Aorta (tissue), 5 donors: ENCODE results near the gene PIAS1. TPM values are rescaled to one million over a fixed set of nuclear protein-coding genes. Genes with fewer than 3 reads are reported as not detected.
A peak's percentile ranks its signal among the peaks of the same experiment; 100 is the strongest.
"Not testable (repeated sequence)": the region's sequence is repeated elsewhere in the genome, so short reads cannot be mapped to it uniquely, and the experiment has no call there.

Experiments
- ATAC-seq: fragments of 200-7000 bp; cut with Tn5 transposase; one replicate; pipeline ENCODE4 v1.9.1; 2022; ENCODE audit warnings: moderate library complexity; ENCODE audit not compliant: low FRiP score
- DNase-seq, 2 donors: peaks; one replicate each; pipeline ENCODE4 v3.0.0-alpha.2; 2020
- H3K27ac ChIP-seq, 2 donors: one replicate each; pipeline ENCODE4 v1.5.1; 2013; ENCODE audit warnings: low read length in 2 of 2, mild to moderate bottlenecking in 2 of 2, moderate library complexity in 2 of 2, control low read depth in 1 of 2, inconsistent platforms in 1 of 2, low read depth in 1 of 2
- H3K27me3 ChIP-seq, 2 donors: one replicate each; pipeline ENCODE4 v1.6.1; 2013; ENCODE audit warnings: control low read depth in 1 of 2, low read length in 1 of 2, mild to moderate bottlenecking in 1 of 2, moderate library complexity in 1 of 2; ENCODE audit not compliant: insufficient read depth in 2 of 2, control insufficient read depth in 1 of 2
- H3K36me3 ChIP-seq, 2 donors: one replicate each; pipeline ENCODE4 v1.6.1; 2013; ENCODE audit warnings: control low read depth in 1 of 2, low read length in 1 of 2, mild to moderate bottlenecking in 1 of 2; ENCODE audit not compliant: insufficient read depth in 2 of 2, control insufficient read depth in 1 of 2
- H3K4me1 ChIP-seq, 2 donors: one replicate each; pipeline ENCODE4 v1.6.1; 2013; ENCODE audit warnings: low read length in 2 of 2, control low read depth in 1 of 2, mild to moderate bottlenecking in 1 of 2, moderate library complexity in 1 of 2; ENCODE audit not compliant: insufficient read depth in 2 of 2, control insufficient read depth in 1 of 2
- H3K4me3 ChIP-seq, 2 donors: one replicate each; pipeline ENCODE4 v1.5.1; 2013; ENCODE audit warnings: low read length in 2 of 2, control low read depth in 1 of 2, mild to moderate bottlenecking in 1 of 2
- H3K9me3 ChIP-seq: one replicate; pipeline ENCODE4 v1.6.1; 2013; ENCODE audit warnings: mild to moderate bottlenecking, low read length; ENCODE audit not compliant: control insufficient read depth
- WGBS, 2 donors: extraction: QIAGEN DNeasy Blood & Tissue Kit; methylation state at CpG; one replicate each; pipeline ENCODE4 v1.1.7; 2013; 5-methylcytosine and 5-hydroxymethylcytosine counted together
- intact Hi-C, 2 donors: fragments of 100-400 bp; cut with DNase I; formaldehyde crosslinking; loops; one replicate each; pipeline versions ENCODE4 v1.14.2 to v1.15.0; 2022
- polyA plus RNA-seq, 2 donors: library from polyadenylated mRNA; stranded (reverse); fragments of 200-250 nt; gene quantifications; one replicate each; pipeline ENCODE4 v1.2.3, GENCODE V29; 2013
- total RNA-seq, 2 donors: library from RNA; stranded (reverse); fragmentation: NEBNext Ultra II Directional; extraction: Animal tissue kit (Norgen Biotek cat#: 25700); gene quantifications; one replicate each; pipeline ENCODE4 v1.2.1, GENCODE V29; 2021
- donor health status: healthy with polysubstance abuse.
- donor health status: Bipolar disorder and iron deficiency.
- donor health status: DM: no; HTN: no; CAD: no.
- donor health status: DM: no; HTN: no; CAD: no.
- donor health status: DM: yes; HTN: yes; CAD: no.

The PIAS1 gene
- total and polyA plus RNA-seq, 4 donors, result 7.0 to 62.9 (median 28.5) TPM

GRCh38 chr15:68200016-68200861, 146.1 kb downstream of the PIAS1 start:
- ATAC-seq (no peak), DNase-seq (peak in 1 of 2 donors; percentile 48)
- WGBS, 2 donors, result 31 to 48% methylated on average over 16 of the region's 16 CpGs
- Histone ChIP-seq H3K27ac (no peak overlapping the region), H3K27me3 (no peaks in the 10 kb centered on the region), H3K4me3 (no peak overlapping the region), H3K4me1 (peaks cover 0 to 4% of the 10 kb centered on the region in 2 donors), H3K36me3 (no peaks in the 10 kb centered on the region), H3K9me3 (no peaks in the 10 kb centered on the region)
- intact Hi-C loops, result no loop called here

GRCh38 chr15:68201153-68201878, 147.2 kb downstream of the PIAS1 start:
- no peak overlapping the region for H3K27ac ChIP-seq
- peak in 1 of 2 donors; percentile 28 for DNase-seq

GRCh38 chr15:68201879-68202261, 147.8 kb downstream of the PIAS1 start:
- Histone ChIP-seq H3K27me3 (no peaks in the 10 kb centered on the region), H3K27ac (no peak overlapping the region), H3K4me1 (peaks cover 0 to 4% of the 10 kb centered on the region in 2 donors), H3K9me3 (no peaks in the 10 kb centered on the region), H3K4me3 (no peak overlapping the region), H3K36me3 (no peaks in the 10 kb centered on the region)
- DNase-seq (no peak), ATAC-seq (no peak)
- intact Hi-C loops, result no loop called here
- 72 to 77% methylated on average over 3 of the region's 3 CpGs for WGBS, 2 donors

More at GRCh38 chr15:68201153-68201878, 147.2 kb downstream of the PIAS1 start:
- Histone ChIP-seq H3K9me3 (no peaks in the 10 kb centered on the region), H3K36me3 (no peaks in the 10 kb centered on the region), H3K4me3 (no peak overlapping the region), H3K27me3 (no peaks in the 10 kb centered on the region), H3K4me1 (peaks cover 0 to 4% of the 10 kb centered on the region in 2 donors)
- no peak for ATAC-seq
- WGBS, 2 donors, result 89 to 94% methylated on average over 7 of the region's 7 CpGs
- intact Hi-C loops, result no loop called here

GRCh38 chr15:68202994-68203393, 148.9 kb downstream of the PIAS1 start:
- H3K4me1 ChIP-seq, H3K27me3 ChIP-seq: not testable (repeated sequence)
- WGBS, 2 donors, result 95 to 97% methylated on average over 7 of the region's 7 CpGs

GRCh38 chr15:68203486-68203885, 149.4 kb downstream of the PIAS1 start:
- intact Hi-C loops, result no loop called here
- DNase-seq (peak in 1 of 2 donors; percentile 15), ATAC-seq (no peak)
- WGBS, 2 donors, result 97 to 98% methylated on average over 5 of the region's 5 CpGs
- H3K36me3 ChIP-seq, result peaks cover 0 to 2% of the 10 kb centered on the region in 2 donors
- no peaks in the 10 kb centered on the region for H3K27me3 ChIP-seq
- no peak overlapping the region for H3K4me3 ChIP-seq
- H3K9me3 ChIP-seq, result no peaks in the 10 kb centered on the region
- H3K4me1 ChIP-seq, result peaks cover 0 to 4% of the 10 kb centered on the region in 2 donors
- no peak overlapping the region for H3K27ac ChIP-seq

More at GRCh38 chr15:68202994-68203393, 148.9 kb downstream of the PIAS1 start:
- DNase-seq, result peak in 1 of 2 donors; percentile 12
- H3K36me3 ChIP-seq, H3K4me3 ChIP-seq, ATAC-seq, H3K9me3 ChIP-seq, intact Hi-C loops, H3K27ac ChIP-seq: not testable (repeated sequence)

- Histone ChIP-seq H3K9me3 (no peaks in the 10 kb centered on the region), H3K27me3 (no peaks in the 10 kb centered on the region), H3K27ac (no peak overlapping the region), H3K4me3 (no peak overlapping the region), H3K4me1 (peaks cover 0 to 4% of the 10 kb centered on the region in 2 donors), H3K36me3 (peaks cover 0 to 2% of the 10 kb centered on the region in 2 donors)
- ATAC-seq, result no peak
- intact Hi-C loops, result no loop called here
- peak in 1 of 2 donors; percentile 27 for DNase-seq
- 96% methylated on average over 5 of the region's 5 CpGs for WGBS, 2 donors
Observed at GRCh38 chr15:68203956-68204355, 149.8 kb downstream of the PIAS1 start.

GRCh38 chr15:68204361-68204760, 150.2 kb downstream of the PIAS1 start:
- Histone ChIP-seq H3K4me3 (no peak overlapping the region), H3K4me1 (peaks cover 0 to 4% of the 10 kb centered on the region in 2 donors), H3K9me3 (no peaks in the 10 kb centered on the region), H3K27ac (no peak overlapping the region), H3K36me3 (peaks cover 0 to 2% of the 10 kb centered on the region in 2 donors), H3K27me3 (no peaks in the 10 kb centered on the region)
- no peak for ATAC-seq
- DNase-seq, result no peak
- intact Hi-C loops, result no loop called here
- WGBS, 2 donors, result 91 to 94% methylated on average over 7 of the region's 7 CpGs

GRCh38 chr15:68204776-68205557, 150.9 kb downstream of the PIAS1 start, which contains the start of gene CALML4:
TSS of gene CALML4 (minus strand) at chr15:68205332. CDS start at chr15:68205247, 85 bp downstream.
- H3K27me3 ChIP-seq, result no peaks in the 10 kb centered on the region
- WGBS, 2 donors, result 17 to 24% methylated on average over 16 of the region's 16 CpGs
- peak; percentile 59 for ATAC-seq
- peak in 1 of 2 donors; percentile 84 for DNase-seq
- peaks cover 0 to 4% of the 10 kb centered on the region in 2 donors for H3K4me1 ChIP-seq
- intact Hi-C loops, result no loop called here
- no peaks in the 10 kb centered on the region for H3K9me3 ChIP-seq
- H3K4me3 ChIP-seq, result no peak within 1 kb of the TSS
- no peak within 1 kb of the TSS for H3K27ac ChIP-seq
- peaks cover 0 to 2% of the 10 kb centered on the region in 2 donors for H3K36me3 ChIP-seq
